Measurements from ENCODE around the gene G0S2. TPM values are rescaled to one million over a fixed set of nuclear protein-coding genes. Genes with fewer than 3 reads are reported as not detected.

Gene G0S2
- 100 to 1,000 TPM in 1 of 5 experiments, 10 to 100 TPM in 2, not detected in 2; 17.2 to 128 (median 81.1) TPM for total RNA-seq
- polyA plus RNA-seq = under 1 TPM in 1 of 2 donors, not detected in 1; 0.39 TPM
- total RNA-seq = not detected

GRCh38 chr1:209674957-209675564, at the start of gene G0S2:
G0S2 (plus strand) TSS chr1:209675412; CDS start chr1:209675685, 273 bp downstream.
- CTCF ChIA-PET = interaction anchor here (1.3 kb wide), 2 partner anchors 18 to 99 kb away, joined by 3 to 4 read pairs; no protein-coding TSS in a partner anchor
- Histone ChIP-seq H3K4me3 (ENCODE audit: low read length) (peak within 1 kb of the TSS; percentile 40), H3K9me3 (ENCODE audit: control insufficient read depth in 2 of 3, low read length in 3 of 3) (no peaks in the 10 kb centered on the region), H3K4me1 (ENCODE audit: control insufficient read depth in 2 of 2, insufficient read depth in 2 of 2, low read length in 2 of 2) (peaks cover 10 to 18% of the 10 kb centered on the region in 2 donors), H3K27ac (ENCODE audit: low read depth, low read length) (no peak within 1 kb of the TSS), H3K27me3 (ENCODE audit: control insufficient read depth in 2 of 2, insufficient read depth in 2 of 2, low read length in 2 of 2) (no peaks in the 10 kb centered on the region), H3K36me3 (ENCODE audit: control insufficient read depth in 2 of 3, insufficient read depth in 3 of 3, low read length in 3 of 3) (no peaks in the 10 kb centered on the region)
- peaks cover 27 to 61% (median 55%) of the 10 kb centered on the region in 5 donors for H3K27me3 Mint-ChIP-seq
- peak in 3 of 9 donors; percentile 2 to 70 (median 15) for DNase-seq
- H3K4me3 Mint-ChIP-seq = peak within 1 kb of the TSS; percentile 47 to 88 (median 80)
- peak within 1 kb of the TSS in 2 of 9 donors; percentile 36 to 73 for H3K27ac Mint-ChIP-seq
- H3K36me3 Mint-ChIP-seq = peaks cover 0 to 18% (median 0%) of the 10 kb centered on the region in 5 donors
- POLR2A ChIA-PET = no interaction called here
- peaks cover 0 to 4% (median 0%) of the 10 kb centered on the region in 11 donors for H3K9me3 Mint-ChIP-seq
- intact Hi-C loops (cut with micrococcal nuclease) = loop anchor here (2.0 to 5.0 kb wide), 2 partner anchors 18 to 72 kb away; no protein-coding TSS in a partner anchor
- H3K4me1 Mint-ChIP-seq = peaks cover 27 to 74% (median 43%) of the 10 kb centered on the region in 7 donors
- ATAC-seq = peak; percentile 64

- Mint-ChIP-seq H3K36me3 (no peaks in the 10 kb centered on the region), H3K4me3 (no peak overlapping the region), H3K4me1 (peaks cover 0 to 12% (median 3%) of the 10 kb centered on the region in 7 donors), H3K27ac (no peak overlapping the region), H3K9me3 (no peaks in the 10 kb centered on the region), H3K27me3 (no peaks in the 10 kb centered on the region)
- DNase-seq = no peak
- Histone ChIP-seq H3K27me3 (ENCODE audit: control insufficient read depth in 2 of 2, insufficient read depth in 2 of 2, low read length in 2 of 2) (no peaks in the 10 kb centered on the region), H3K9me3 (ENCODE audit: control insufficient read depth in 2 of 3, low read length in 3 of 3) (no peaks in the 10 kb centered on the region), H3K36me3 (ENCODE audit: control insufficient read depth in 2 of 3, insufficient read depth in 3 of 3, low read length in 3 of 3) (no peaks in the 10 kb centered on the region), H3K4me1 (ENCODE audit: control insufficient read depth in 2 of 2, insufficient read depth in 2 of 2, low read length in 2 of 2) (no peaks in the 10 kb centered on the region), H3K27ac (ENCODE audit: low read depth, low read length) (no peak overlapping the region), H3K4me3 (ENCODE audit: low read length) (no peak overlapping the region)
- POLR2A ChIA-PET = no interaction called here
- no peak for ATAC-seq
- intact Hi-C loops (cut with micrococcal nuclease) = loop anchor here in 1 of 2 donors (2.0 kb wide), 1 partner anchor 67 kb away; no protein-coding TSS in a partner anchor
- CTCF ChIA-PET = no interaction called here
Measured at GRCh38 chr1:209625791-209626285, 49.4 kb upstream of the G0S2 start.

GRCh38 chr1:209626346-209627026, 48.7 kb upstream of the G0S2 start:
- Histone ChIP-seq H3K4me1 (ENCODE audit: control insufficient read depth in 2 of 2, insufficient read depth in 2 of 2, low read length in 2 of 2) (no peaks in the 10 kb centered on the region), H3K36me3 (ENCODE audit: control insufficient read depth in 2 of 3, insufficient read depth in 3 of 3, low read length in 3 of 3) (no peaks in the 10 kb centered on the region), H3K4me3 (ENCODE audit: low read length) (no peak overlapping the region), H3K27ac (ENCODE audit: low read depth, low read length) (no peak overlapping the region), H3K9me3 (ENCODE audit: control insufficient read depth in 2 of 3, low read length in 3 of 3) (no peaks in the 10 kb centered on the region), H3K27me3 (ENCODE audit: control insufficient read depth in 2 of 2, insufficient read depth in 2 of 2, low read length in 2 of 2) (no peaks in the 10 kb centered on the region)
- POLR2A ChIA-PET = no interaction called here
- ATAC-seq = no peak
- intact Hi-C loops (cut with micrococcal nuclease) = loop anchor here (1.0 to 2.0 kb wide), 5 partner anchors 24 to 121 kb away; no protein-coding TSS in a partner anchor
- Mint-ChIP-seq H3K4me3 (no peak overlapping the region), H3K9me3 (no peaks in the 10 kb centered on the region), H3K36me3 (no peaks in the 10 kb centered on the region), H3K27me3 (no peaks in the 10 kb centered on the region), H3K4me1 (peaks cover 0 to 14% (median 3%) of the 10 kb centered on the region in 7 donors), H3K27ac (no peak overlapping the region)
- no peak for DNase-seq
- CTCF ChIA-PET = interaction anchor here (1.3 kb wide), 1 partner anchor 52 kb away, joined by 3 read pairs; no protein-coding TSS in a partner anchor

- CTCF ChIA-PET = interaction anchor here (0.9 to 1.3 kb wide), 2 partner anchors 37 to 52 kb away, joined by 3 to 4 read pairs; no protein-coding TSS in a partner anchor
- intact Hi-C loops (cut with micrococcal nuclease) = loop anchor here (1.0 to 2.0 kb wide), 5 partner anchors 25 to 120 kb away; no protein-coding TSS in a partner anchor
- Mint-ChIP-seq H3K27ac (peak overlapping the region in 1 of 9 donors; percentile 76), H3K4me1 (peaks cover 0 to 14% (median 3%) of the 10 kb centered on the region in 7 donors), H3K4me3 (no peak overlapping the region), H3K9me3 (no peaks in the 10 kb centered on the region), H3K36me3 (no peaks in the 10 kb centered on the region), H3K27me3 (no peaks in the 10 kb centered on the region)
- H3K27me3 ChIP-seq (ENCODE audit: control insufficient read depth in 2 of 2, insufficient read depth in 2 of 2, low read length in 2 of 2) = no peaks in the 10 kb centered on the region
- H3K27ac ChIP-seq (ENCODE audit: low read depth, low read length) = no peak overlapping the region
- no peaks in the 10 kb centered on the region for H3K9me3 ChIP-seq (ENCODE audit: control insufficient read depth in 2 of 3, low read length in 3 of 3)
- POLR2A ChIA-PET = no interaction called here
- DNase-seq (no peak), ATAC-seq (peak; percentile 73)
- H3K4me1 ChIP-seq (ENCODE audit: control insufficient read depth in 2 of 2, insufficient read depth in 2 of 2, low read length in 2 of 2) = no peaks in the 10 kb centered on the region
- no peaks in the 10 kb centered on the region for H3K36me3 ChIP-seq (ENCODE audit: control insufficient read depth in 2 of 3, insufficient read depth in 3 of 3, low read length in 3 of 3)
- no peak overlapping the region for H3K4me3 ChIP-seq (ENCODE audit: low read length)
Measured at GRCh38 chr1:209627027-209627731, 48.0 kb upstream of the G0S2 start.

- H3K27ac ChIP-seq (ENCODE audit: low read depth, low read length) = no peak overlapping the region
- ATAC-seq (peak; percentile 79), DNase-seq (peak; percentile 29 to 85 (median 61))
- Mint-ChIP-seq H3K27me3 (no peaks in the 10 kb centered on the region), H3K27ac (no peak overlapping the region), H3K9me3 (no peaks in the 10 kb centered on the region), H3K4me1 (peaks cover 0 to 14% (median 3%) of the 10 kb centered on the region in 7 donors), H3K4me3 (no peak overlapping the region), H3K36me3 (no peaks in the 10 kb centered on the region)
- ChIA-PET POLR2A (no interaction called here), CTCF (interaction anchor here (0.9 to 1.3 kb wide), 2 partner anchors 38 to 53 kb away, joined by 3 to 4 read pairs; no protein-coding TSS in a partner anchor)
- H3K27me3 ChIP-seq (ENCODE audit: control insufficient read depth in 2 of 2, insufficient read depth in 2 of 2, low read length in 2 of 2) = no peaks in the 10 kb centered on the region
- no peaks in the 10 kb centered on the region for H3K4me1 ChIP-seq (ENCODE audit: control insufficient read depth in 2 of 2, insufficient read depth in 2 of 2, low read length in 2 of 2)
- H3K36me3 ChIP-seq (ENCODE audit: control insufficient read depth in 2 of 3, insufficient read depth in 3 of 3, low read length in 3 of 3) = no peaks in the 10 kb centered on the region
- no peaks in the 10 kb centered on the region for H3K9me3 ChIP-seq (ENCODE audit: control insufficient read depth in 2 of 3, low read length in 3 of 3)
- intact Hi-C loops (cut with micrococcal nuclease) = loop anchor here (1.0 to 2.0 kb wide), 6 partner anchors 25 to 120 kb away; no protein-coding TSS in a partner anchor
- no peak overlapping the region for H3K4me3 ChIP-seq (ENCODE audit: low read length)
Measured at GRCh38 chr1:209627732-209628196, 47.4 kb upstream of the G0S2 start.
